RWPE2 (cell line): ENCODE measurements around the gene TBCE.

Experiments
- ATAC-seq: fragments of 200-7000 bp; cut with Tn5 transposase; 3 replicates; pipeline ENCODE4 v1.9.1; 2021; ENCODE audit warnings: low read depth
- DNase-seq: peaks from one replicate; pipeline ENCODE4 v3.0.0-alpha.2; 2020; ENCODE audit warnings: low spot score
- H3K27ac ChIP-seq: fragments of 450-650 bp; 2 replicates; pipeline ENCODE4 v1.5.1; 2017; ENCODE audit warnings: mild to moderate bottlenecking; ENCODE audit not compliant: poor library complexity, severe bottlenecking
- H3K27me3 ChIP-seq: fragments of 250-450 bp; sonication (Bioruptor Pico); 2 replicates; pipeline ENCODE4 v1.5.1; 2021; ENCODE audit warnings: mild to moderate bottlenecking, moderate library complexity; ENCODE audit not compliant: insufficient read depth, poor library complexity, severe bottlenecking
- H3K36me3 ChIP-seq: fragments of 250-450 bp; sonication (Bioruptor Pico); 2 replicates; pipeline ENCODE4 v1.5.1; 2020; ENCODE audit warnings: low read depth, mild to moderate bottlenecking, moderate library complexity
- H3K4me1 ChIP-seq: fragments of 250-450 bp; sonication (Bioruptor Pico); 2 replicates; pipeline ENCODE4 v1.5.1; 2021; ENCODE audit warnings: mild to moderate bottlenecking, moderate library complexity; ENCODE audit not compliant: insufficient read depth, poor library complexity, severe bottlenecking
- H3K4me3 ChIP-seq: fragments of 250-450 bp; sonication (Bioruptor Pico); 2 replicates; pipeline ENCODE4 v1.5.1; 2021; ENCODE audit warnings: mild to moderate bottlenecking, moderate library complexity; ENCODE audit not compliant: severe bottlenecking
- H3K9me3 ChIP-seq: fragments of 250-450 bp; sonication (Bioruptor Pico); 2 replicates; pipeline ENCODE4 v1.5.1; 2021; ENCODE audit warnings: mild to moderate bottlenecking, moderate library complexity; ENCODE audit not compliant: severe bottlenecking
- TF ChIP-seq, protein P1 (sequence below): fragments of 450-650 bp; IDR thresholded peaks from one replicate; pipeline ENCODE4 v1.5.1; 2017; ENCODE audit warnings: mild to moderate bottlenecking, moderate library complexity; ENCODE audit not compliant: poor library complexity, severe bottlenecking

Gene TBCE

DNA sequence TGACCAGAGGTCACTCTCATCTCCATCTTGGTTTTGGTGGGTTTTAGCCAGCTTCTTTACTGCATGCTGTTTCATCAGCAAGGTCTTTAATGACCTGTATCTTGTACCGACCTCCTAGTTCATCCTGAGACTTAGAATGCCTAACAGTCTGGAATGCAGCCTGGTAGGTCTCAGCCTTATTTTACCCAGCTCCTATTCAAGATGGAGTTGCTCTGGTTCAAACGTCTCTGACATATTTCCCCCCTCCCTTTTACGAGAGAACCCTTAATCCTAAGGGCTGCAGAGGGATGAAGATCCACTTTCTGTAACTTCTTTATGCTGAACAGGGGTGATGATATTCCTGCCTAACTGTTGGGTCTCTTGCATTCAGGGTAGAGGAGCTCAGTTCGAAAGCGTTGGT is 43.2 kb downstream of the TBCE start:
- DNase-seq = no peak
- Histone ChIP-seq H3K4me1 (no peaks in the 10 kb centered on the region), H3K4me3 (no peak overlapping the region), H3K27ac (no peak overlapping the region), H3K27me3 (no peaks in the 10 kb centered on the region), H3K9me3 (no peaks in the 10 kb centered on the region), H3K36me3 (peaks cover 8% of the 10 kb centered on the region)
- TF ChIP-seq, protein P1, sequence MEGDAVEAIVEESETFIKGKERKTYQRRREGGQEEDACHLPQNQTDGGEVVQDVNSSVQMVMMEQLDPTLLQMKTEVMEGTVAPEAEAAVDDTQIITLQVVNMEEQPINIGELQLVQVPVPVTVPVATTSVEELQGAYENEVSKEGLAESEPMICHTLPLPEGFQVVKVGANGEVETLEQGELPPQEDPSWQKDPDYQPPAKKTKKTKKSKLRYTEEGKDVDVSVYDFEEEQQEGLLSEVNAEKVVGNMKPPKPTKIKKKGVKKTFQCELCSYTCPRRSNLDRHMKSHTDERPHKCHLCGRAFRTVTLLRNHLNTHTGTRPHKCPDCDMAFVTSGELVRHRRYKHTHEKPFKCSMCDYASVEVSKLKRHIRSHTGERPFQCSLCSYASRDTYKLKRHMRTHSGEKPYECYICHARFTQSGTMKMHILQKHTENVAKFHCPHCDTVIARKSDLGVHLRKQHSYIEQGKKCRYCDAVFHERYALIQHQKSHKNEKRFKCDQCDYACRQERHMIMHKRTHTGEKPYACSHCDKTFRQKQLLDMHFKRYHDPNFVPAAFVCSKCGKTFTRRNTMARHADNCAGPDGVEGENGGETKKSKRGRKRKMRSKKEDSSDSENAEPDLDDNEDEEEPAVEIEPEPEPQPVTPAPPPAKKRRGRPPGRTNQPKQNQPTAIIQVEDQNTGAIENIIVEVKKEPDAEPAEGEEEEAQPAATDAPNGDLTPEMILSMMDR = no peak
- no peak for ATAC-seq

DNA sequence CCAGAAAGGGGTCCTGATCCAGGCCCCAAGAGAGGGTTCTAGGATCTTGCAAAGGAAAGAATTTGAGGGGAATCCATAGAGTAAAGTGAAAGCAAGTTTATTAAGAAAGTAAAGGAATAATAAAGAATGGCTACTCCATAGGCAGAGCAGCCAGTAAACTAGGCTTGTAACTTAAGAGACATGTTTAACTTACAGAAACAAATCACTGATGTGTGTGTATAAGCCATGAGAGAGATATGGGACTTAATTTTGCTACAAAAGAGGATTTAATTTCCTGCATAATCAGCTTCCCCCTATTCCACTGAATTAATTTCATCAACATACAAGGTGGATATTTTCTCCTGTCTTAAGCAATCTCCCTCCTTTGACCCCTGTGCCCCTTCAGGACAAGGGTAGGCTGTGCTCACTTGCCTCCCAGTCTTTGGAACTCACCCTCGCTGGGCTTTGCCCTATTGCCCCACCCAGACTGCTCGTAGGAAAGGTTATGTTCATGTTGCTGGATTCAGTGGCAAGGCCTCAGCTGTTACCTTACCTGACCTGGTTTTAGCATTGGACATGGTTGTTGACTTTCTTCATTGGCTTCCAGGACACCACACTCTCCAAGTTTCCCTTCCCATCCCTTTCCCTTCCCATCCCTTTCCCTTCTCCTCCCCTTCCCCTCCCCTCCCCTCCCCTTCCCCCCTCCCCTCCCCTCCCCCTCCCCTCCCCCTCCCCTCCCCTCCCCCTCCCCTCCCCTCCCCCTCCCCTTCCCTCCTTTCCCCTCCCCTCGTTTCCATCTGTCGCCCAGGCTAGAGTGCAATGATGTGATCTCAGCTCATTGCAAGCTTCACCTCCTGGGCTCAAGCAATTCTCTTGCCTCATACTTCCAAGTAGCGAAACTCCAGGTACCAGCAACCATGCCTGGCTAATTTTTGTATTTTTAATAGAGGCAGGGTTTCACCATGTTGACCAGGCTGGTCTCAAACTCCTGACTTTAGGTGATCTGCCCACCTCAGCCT is 44.6 kb downstream of the TBCE start:
- Histone ChIP-seq H3K4me3 (no peak overlapping the region), H3K27me3 (no peaks in the 10 kb centered on the region), H3K9me3 (no peaks in the 10 kb centered on the region), H3K27ac (no peak overlapping the region), H3K36me3 (peaks cover 8% of the 10 kb centered on the region), H3K4me1 (peaks cover 3% of the 10 kb centered on the region)
- TF ChIP-seq, protein P1 = no peak
- ATAC-seq (peak; percentile 21; the same call in 2 of the 3 replicates), DNase-seq (no peak)

DNA sequence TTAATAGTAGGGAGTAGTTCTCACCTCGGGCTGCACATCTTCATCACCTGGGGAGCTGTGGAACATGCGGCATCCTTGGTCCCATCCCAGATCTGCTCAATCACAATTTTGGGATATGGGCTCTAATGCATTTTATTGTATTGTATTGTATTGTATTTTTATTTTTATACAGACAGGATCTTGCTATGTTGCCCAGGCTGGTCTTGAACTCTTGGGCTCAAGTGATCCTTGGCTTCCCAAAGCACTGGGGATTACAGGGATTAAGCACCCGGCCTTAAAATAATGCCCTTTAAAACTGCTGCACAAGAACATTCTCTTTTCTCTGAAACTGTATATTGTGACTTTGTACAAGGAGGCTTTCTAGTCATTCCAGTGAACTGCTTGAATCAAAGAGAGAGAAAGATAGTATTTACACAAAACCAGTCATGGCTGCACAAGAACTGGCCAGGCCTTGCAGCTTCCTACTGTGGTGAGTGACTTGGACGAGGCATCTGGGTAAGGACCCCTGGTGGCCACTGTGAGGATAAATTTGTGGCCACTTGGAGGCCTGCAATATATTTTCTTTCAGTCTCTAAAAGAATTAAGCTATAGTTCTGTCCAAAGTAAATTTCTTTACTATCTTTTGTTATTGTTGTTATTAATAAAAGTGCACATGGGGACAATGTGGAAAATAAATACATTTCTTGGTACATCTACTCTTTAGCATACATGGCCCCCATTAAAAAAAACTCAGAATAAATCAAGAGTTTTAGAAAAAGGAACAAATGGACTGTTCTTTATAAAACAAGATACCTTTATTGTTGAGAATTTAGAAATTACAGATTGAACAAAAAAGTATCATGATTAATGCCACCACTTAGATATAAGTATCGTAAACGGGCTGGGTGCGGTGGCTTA is 48.0 kb downstream of the TBCE start:
- Histone ChIP-seq H3K27ac (no peak overlapping the region), H3K9me3 (no peaks in the 10 kb centered on the region), H3K36me3 (peaks cover 8% of the 10 kb centered on the region), H3K4me1 (peaks cover 3% of the 10 kb centered on the region), H3K4me3 (no peak overlapping the region), H3K27me3 (no peaks in the 10 kb centered on the region)
- TF ChIP-seq, protein P1 = peak; percentile 69
- ATAC-seq (peak; percentile 72), DNase-seq (no peak)

DNA sequence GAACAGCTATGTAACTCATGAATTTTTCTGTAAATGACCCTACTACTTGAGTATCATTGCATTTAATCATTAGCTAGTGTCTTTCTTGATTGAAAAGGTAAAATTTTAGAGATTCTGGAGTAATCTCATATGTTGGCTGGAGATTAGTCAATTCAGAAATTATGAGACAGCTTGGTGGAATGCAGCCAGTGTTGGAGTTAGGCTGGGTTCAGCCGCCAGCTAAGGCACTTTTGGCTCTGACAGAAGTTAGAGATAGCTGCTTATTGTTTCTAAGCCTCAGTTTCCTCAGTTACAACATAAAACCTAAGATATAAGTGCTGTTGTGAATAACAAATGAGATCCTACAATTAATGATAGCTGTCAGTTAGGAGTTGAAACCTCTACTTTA is 49.4 kb downstream of the TBCE start:
- DNase-seq (no peak), ATAC-seq (0 out of 3 replicates have a peak, but pooled peaks have one; percentile 41)
- Histone ChIP-seq H3K4me3 (no peak overlapping the region), H3K4me1 (peaks cover 3% of the 10 kb centered on the region), H3K27me3 (no peaks in the 10 kb centered on the region), H3K9me3 (no peaks in the 10 kb centered on the region), H3K27ac (no peak overlapping the region), H3K36me3 (peaks cover 8% of the 10 kb centered on the region)
- TF ChIP-seq, protein P1 = no peak
